ACC112 (cell line): ENCODE results near the gene APC2.

ENCODE experiments used
- H2AFZ ChIP-seq: fragments of 200-600 bp; sonication (generic); one replicate; pipeline ENCODE4 v1.6.0; 2017; ENCODE audit warnings: antibody characterized with exemption, low read length; ENCODE audit not compliant: unreplicated experiment
- H3K27ac ChIP-seq: fragments of 200-600 bp; sonication (generic); 2 replicates; pipeline ENCODE4 v1.5.1; 2014; ENCODE audit warnings: low read depth, mild to moderate bottlenecking, antibody characterized with exemption, low read length, moderate library complexity
- H3K27me3 ChIP-seq: fragments of 200-600 bp; sonication (generic); 2 replicates; pipeline ENCODE4 v1.6.1; 2014; ENCODE audit warnings: mild to moderate bottlenecking, antibody characterized with exemption, low read length, moderate library complexity, mixed read lengths; ENCODE audit not compliant: insufficient read depth
- H3K36me3 ChIP-seq: fragments of 200-600 bp; sonication (generic); 2 replicates; pipeline ENCODE4 v1.6.1; 2016; ENCODE audit warnings: mild to moderate bottlenecking, antibody characterized with exemption, low read length, moderate library complexity, mixed read lengths; ENCODE audit not compliant: insufficient read depth
- H3K4me1 ChIP-seq: fragments of 200-600 bp; sonication (generic); one replicate; pipeline ENCODE4 v1.6.1; 2016; ENCODE audit warnings: low read length, mixed read lengths; ENCODE audit not compliant: insufficient read depth, unreplicated experiment, control insufficient read depth
- H3K4me3 ChIP-seq: fragments of 200-600 bp; sonication (generic); 2 replicates; pipeline ENCODE4 v1.5.1; 2014; ENCODE audit warnings: mild to moderate bottlenecking, low read depth, low read length
- H3K79me2 ChIP-seq: fragments of 200-600 bp; sonication (generic); one replicate; pipeline ENCODE4 v1.6.0; 2016; ENCODE audit warnings: low read length; ENCODE audit not compliant: control insufficient read depth, unreplicated experiment, insufficient read depth

Gene APC2

DNA sequence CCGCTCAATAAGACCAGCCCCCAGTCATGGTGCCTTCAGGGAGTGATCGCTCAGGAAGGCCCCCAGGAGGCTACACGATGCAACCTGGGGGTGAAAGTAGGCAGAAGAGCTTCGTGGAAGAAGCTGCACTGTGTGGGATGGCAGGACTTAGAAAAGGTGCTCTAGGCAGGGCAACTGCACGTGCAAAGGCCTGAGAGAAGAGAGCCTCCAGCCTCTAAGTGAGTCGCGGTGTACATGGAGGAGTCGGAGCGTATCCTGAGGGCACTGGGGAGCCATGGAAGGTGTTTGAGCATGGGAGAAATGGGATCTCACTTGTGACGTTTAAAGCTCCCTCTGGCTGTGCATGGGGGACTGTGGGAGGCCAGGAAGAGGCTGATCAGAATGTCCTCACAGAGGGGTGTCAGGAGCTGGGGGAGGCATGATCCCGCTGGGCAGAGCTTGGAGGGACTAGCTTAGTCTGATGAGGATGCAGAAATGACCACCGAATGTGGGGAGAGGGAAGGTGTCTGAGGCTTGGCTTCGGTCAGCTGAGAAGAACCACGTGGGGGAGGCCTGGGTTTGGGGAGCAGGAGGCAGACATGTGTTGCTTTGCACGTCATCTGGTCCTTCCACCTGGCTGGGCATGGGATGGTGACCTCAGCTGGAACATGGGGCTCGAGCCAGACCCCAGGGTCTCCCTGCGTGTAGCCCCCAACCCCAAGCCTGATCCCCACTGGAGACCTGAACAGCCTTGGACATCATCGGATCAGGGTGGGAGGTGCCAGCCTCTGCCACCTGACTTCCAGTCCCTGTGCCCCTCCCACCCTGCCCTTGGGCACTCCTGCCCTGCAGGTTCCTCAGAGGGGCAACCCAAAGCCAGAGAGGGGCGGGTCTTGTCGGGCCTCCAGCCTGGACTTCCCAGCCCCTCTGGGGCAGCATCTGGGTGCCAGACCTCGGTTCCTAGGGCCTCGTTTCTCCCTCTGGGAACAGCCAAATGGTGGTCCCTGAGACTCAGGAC is 1.1 kb downstream of the APC2 start:
- H3K27me3 ChIP-seq, result peaks cover 55% of the 10 kb centered on the region
- no peaks in the 10 kb centered on the region for H3K79me2 ChIP-seq
- no peak overlapping the region for H3K27ac ChIP-seq
- H3K36me3 ChIP-seq, result no peaks in the 10 kb centered on the region
- H3K4me3 ChIP-seq, result no peak overlapping the region
- H3K4me1 ChIP-seq, result peaks cover 7% of the 10 kb centered on the region
- no peak overlapping the region for H2AFZ ChIP-seq

DNA sequence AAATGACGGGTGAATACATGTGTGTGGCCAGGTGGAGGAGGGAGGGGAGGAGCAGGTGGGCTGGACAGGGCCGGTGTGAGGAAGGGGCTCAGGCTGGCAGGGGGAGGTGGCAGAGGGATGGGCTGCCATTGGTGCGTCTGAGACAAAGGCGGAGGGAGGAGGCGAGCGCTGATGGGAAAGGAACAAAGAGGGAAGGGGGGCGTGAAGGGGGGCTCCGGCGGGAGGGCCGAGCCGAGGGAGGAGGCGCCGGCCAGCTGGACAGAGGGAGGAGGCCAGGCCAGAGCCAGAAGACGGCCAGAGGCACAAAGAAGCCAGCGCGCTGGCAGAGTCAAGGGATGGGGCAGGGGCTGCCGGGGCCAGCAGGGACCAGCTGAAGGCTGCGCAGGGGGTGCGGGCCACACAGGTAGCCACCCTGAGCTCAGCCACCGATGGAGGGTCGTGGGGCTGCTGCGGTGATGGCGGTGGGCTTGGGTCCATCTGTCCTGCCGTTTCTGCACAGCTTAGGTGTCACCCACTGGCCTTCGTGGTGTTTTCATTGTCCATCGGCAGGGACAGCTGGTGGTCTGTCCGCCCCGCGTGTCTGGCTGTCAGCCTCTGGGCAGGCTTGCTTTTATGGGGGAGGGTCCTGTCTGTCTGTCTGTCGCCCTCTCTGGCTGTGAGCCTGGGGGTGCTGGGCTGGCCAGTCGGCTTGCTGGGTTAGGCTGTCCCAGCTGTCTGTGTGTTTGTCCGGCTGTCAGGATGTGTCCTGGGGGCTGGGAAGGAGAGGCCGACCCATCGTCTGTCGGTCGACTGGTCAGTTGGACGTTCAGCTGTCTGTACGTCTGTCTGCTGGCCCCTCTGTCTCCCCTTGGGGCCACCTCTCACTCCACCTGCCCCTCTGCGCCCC is 2.2 kb downstream of the APC2 start:
- Histone ChIP-seq H2AFZ (no peak overlapping the region), H3K4me3 (no peak overlapping the region), H3K36me3 (no peaks in the 10 kb centered on the region), H3K27ac (no peak overlapping the region), H3K27me3 (peaks cover 44% of the 10 kb centered on the region), H3K79me2 (no peaks in the 10 kb centered on the region), H3K4me1 (peaks cover 7% of the 10 kb centered on the region)

DNA sequence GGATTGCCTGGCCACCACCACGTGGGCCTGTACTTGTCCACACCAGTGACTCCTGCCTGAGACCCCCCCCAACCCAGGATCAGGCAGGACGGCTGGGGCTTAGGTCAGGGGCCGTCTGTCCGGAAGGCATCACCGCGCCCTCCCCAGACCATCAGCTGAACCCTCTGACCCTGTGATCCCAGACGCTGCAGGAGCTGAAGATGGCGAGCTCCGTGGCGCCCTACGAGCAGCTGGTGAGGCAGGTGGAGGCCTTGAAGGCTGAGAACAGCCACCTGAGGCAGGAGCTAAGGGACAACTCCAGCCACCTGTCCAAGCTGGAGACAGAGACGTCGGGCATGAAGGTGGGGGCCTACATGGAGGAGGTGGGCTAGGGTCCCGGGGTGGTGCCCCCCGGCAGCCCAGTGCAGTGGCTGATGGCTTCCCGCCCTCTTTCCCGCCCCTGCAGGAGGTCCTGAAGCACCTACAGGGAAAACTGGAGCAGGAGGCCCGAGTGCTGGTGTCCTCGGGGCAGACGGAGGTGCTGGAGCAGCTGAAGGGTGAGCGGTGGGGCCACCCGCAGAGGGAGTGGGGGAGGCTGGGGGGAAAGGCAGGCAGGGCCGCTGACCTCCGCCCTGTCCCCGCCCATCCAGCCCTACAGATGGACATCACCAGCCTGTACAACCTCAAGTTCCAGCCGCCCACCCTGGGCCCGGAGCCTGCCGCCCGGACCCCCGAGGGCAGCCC is 3.0 kb downstream of the APC2 start:
- peaks cover 7% of the 10 kb centered on the region for H3K4me1 ChIP-seq
- H3K27me3 ChIP-seq, result peaks cover 38% of the 10 kb centered on the region
- no peak overlapping the region for H3K4me3 ChIP-seq
- no peak overlapping the region for H2AFZ ChIP-seq
- no peaks in the 10 kb centered on the region for H3K36me3 ChIP-seq
- H3K27ac ChIP-seq, result no peak overlapping the region
- no peaks in the 10 kb centered on the region for H3K79me2 ChIP-seq

DNA sequence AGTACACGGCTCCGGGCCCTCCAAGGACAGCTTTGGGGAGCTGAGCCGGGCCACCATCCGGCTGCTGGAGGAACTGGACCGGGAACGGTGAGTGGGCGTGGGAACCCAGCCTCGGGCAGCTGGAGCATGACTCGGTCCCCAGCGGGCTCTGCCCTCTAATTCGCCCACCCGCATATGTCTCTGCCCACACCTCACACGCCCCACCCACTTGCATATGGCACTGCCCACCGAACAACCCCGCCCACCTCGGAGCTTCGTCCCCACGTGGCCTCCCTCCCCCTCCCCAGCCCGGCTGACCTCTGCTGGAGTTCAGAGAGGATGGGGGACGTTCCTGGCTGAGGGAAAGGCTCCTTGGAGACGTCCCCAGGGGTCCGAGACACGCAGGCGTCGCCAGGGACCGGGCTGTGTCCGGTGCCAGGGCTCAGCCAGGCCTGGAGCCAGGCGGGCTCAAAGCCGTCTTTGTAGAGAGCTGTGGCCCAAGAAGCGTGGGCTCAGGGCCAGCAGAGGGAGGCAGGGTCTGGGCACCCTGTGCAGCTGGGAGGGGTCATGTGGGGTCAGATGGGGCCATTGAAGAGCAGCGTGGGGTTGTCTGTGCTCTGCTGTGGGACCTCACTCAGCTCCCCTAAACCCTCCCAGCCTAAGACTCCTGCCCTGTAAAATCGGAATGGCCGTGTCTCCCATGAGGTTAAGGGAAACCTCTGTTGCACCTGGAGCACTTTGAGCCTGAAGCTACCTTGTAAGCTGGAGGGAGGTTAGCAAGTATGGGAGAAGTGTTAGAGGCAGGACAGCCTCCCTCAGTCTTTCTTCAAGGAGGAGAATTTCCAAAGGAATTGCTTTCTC is 3.8 kb downstream of the APC2 start:
- Histone ChIP-seq H3K79me2 (no peaks in the 10 kb centered on the region), H3K27me3 (peaks cover 38% of the 10 kb centered on the region), H3K27ac (no peak overlapping the region), H3K36me3 (no peaks in the 10 kb centered on the region), H2AFZ (no peak overlapping the region), H3K4me3 (no peak overlapping the region), H3K4me1 (peaks cover 7% of the 10 kb centered on the region)

- H3K4me3 ChIP-seq, result no peak overlapping the region
- H3K27me3 ChIP-seq, result peaks cover 27% of the 10 kb centered on the region
- no peaks in the 10 kb centered on the region for H3K36me3 ChIP-seq
- no peak overlapping the region for H2AFZ ChIP-seq
- no peaks in the 10 kb centered on the region for H3K79me2 ChIP-seq
- no peak overlapping the region for H3K27ac ChIP-seq
- peaks cover 7% of the 10 kb centered on the region for H3K4me1 ChIP-seq
Observed at GRCh38 chr19:1455002-1455335, 5.0 kb downstream of the APC2 start.

GRCh38 chr19:1455336-1456120 is 5.6 kb downstream of the APC2 start:
- H3K4me3 ChIP-seq, result no peak overlapping the region

DNA sequence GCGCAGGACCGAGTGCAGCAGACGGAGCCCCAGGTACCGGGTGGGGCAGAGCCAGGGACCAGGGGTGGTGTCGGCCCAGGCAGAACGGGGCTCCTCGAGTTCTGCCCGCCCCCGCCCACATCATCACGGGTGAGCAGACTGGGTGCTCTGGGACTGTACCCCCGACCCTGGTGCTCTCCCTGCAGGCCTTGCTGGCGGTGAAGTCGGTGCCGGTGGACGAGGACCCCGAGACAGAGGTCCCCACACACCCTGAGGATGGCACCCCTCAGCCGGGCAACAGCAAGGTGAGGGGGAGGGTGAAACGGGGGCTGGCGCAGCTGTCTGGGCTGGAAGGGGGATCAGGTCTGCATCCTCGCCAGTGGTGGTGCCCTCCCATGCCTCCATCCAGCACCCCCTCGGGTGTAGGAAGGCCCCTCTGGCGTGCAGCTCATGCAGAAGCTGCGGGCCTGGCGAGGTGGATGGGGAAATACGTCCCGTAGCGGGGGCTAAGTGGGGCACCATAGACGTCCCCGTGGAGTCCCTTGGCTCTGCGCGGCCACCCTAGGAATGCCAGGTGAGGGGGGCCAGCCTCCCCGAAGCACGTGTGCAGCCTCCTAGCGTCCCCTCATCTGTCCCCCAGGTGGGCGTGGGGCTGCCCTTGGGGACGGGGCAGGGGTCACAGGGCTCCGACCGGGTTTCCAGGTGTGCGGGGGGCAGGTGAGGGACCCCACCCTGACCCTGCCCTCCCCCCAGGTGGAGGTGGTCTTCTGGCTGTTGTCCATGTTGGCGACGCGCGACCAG is 6.4 kb downstream of the APC2 start:
- H3K79me2 ChIP-seq, result no peaks in the 10 kb centered on the region
- no peak overlapping the region for H2AFZ ChIP-seq
- peaks cover 14% of the 10 kb centered on the region for H3K27me3 ChIP-seq
- no peaks in the 10 kb centered on the region for H3K36me3 ChIP-seq
- peaks cover 7% of the 10 kb centered on the region for H3K4me1 ChIP-seq
- no peak overlapping the region for H3K27ac ChIP-seq
- H3K4me3 ChIP-seq, result no peak overlapping the region

More at GRCh38 chr19:1455336-1456120, 5.6 kb downstream of the APC2 start:
- Histone ChIP-seq H3K27ac (no peak overlapping the region), H3K79me2 (no peaks in the 10 kb centered on the region), H2AFZ (no peak overlapping the region), H3K36me3 (no peaks in the 10 kb centered on the region), H3K27me3 (peaks cover 21% of the 10 kb centered on the region), H3K4me1 (peaks cover 7% of the 10 kb centered on the region)

DNA sequence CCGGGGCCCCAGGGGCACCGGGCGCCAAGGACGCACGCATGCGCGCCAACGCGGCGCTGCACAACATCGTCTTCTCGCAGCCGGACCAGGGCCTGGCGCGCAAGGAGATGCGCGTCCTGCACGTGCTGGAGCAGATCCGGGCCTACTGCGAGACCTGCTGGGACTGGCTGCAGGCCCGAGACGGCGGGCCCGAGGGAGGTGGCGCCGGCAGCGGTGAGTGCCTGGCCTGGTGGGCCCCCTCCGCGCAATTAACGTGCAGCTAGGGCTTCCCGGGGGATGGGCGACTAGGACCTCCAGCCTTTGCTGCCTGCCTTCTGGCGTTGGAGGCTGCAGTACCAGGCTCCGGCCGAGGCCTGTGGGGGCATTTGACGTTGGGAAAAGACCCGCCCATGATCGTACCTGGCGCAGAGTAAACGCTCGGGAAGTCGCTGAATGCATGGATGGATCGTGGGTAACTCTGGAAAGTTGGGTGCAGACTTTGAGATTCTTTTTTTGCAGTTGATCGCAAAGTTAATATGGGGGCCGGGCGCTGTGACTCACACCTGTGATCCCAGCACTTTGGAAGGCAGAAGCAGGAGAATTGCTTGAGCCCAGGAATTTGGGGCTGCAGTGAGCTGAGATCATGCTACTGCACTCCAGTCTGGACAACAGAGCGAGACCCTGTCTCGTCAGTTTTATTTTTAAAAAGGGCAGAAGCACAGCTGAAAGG is 7.3 kb downstream of the APC2 start:
- H3K27ac ChIP-seq, result no peak overlapping the region
- peaks cover 7% of the 10 kb centered on the region for H3K4me1 ChIP-seq
- no peak overlapping the region for H2AFZ ChIP-seq
- no peak overlapping the region for H3K4me3 ChIP-seq
- H3K27me3 ChIP-seq, result peaks cover 7% of the 10 kb centered on the region; the same call in 1 of the 2 replicates
- H3K36me3 ChIP-seq, result no peaks in the 10 kb centered on the region
- no peaks in the 10 kb centered on the region for H3K79me2 ChIP-seq
